GM12878 (cell line): ENCODE measurements around the gene TMEM86A. TPM values are rescaled to one million over a fixed set of nuclear protein-coding genes. Genes with fewer than 3 reads are reported as not detected.

Experiments used
- ASH2L ChIP-seq: fragments of 300-600, 200-600 bp; sonication (generic); IDR thresholded peaks from 2 replicates; pipeline ENCODE4 v1.6.1; 2017; ENCODE audit warnings: low read depth, mild to moderate bottlenecking, borderline replicate concordance
- ATF7 ChIP-seq: fragments of 450-650 bp; IDR thresholded peaks from 2 replicates; pipeline ENCODE4 v1.6.1; 2016; ENCODE audit warnings: low read depth, mild to moderate bottlenecking
- BACH1 ChIP-seq: fragments of 450-650 bp; IDR thresholded peaks from 2 replicates; pipeline ENCODE4 v1.6.1; 2017; ENCODE audit warnings: mild to moderate bottlenecking, borderline replicate concordance
- CBX5 ChIP-seq: sonication (generic); IDR thresholded peaks from 2 replicates; pipeline ENCODE4 v1.6.1; 2016; ENCODE audit warnings: low read depth, moderate library complexity, mild to moderate bottlenecking, inconsistent platforms
- CREM ChIP-seq: IDR thresholded peaks from 2 replicates; pipeline ENCODE4 v1.6.1; 2014; ENCODE audit warnings: antibody characterized with exemption, low read depth
- ESRRA ChIP-seq: IDR thresholded peaks from 2 replicates; pipeline ENCODE4 v1.6.1; 2012; ENCODE audit warnings: mild to moderate bottlenecking, low read length, improper control_type of control experiment
- ETV6 ChIP-seq, 2 experiments: fragments of 450-650 bp in 1 of 2; IDR thresholded peaks in 1 of 2; conservative IDR thresholded peaks in 1 of 2; 2 replicates each; pipeline ENCODE4 v1.6.1; 2014; ENCODE audit warnings: antibody characterized with exemption in 1 of 2, borderline replicate concordance in 1 of 2, low read depth in 1 of 2, mild to moderate bottlenecking in 1 of 2, moderate library complexity in 1 of 2
- FOXM1 ChIP-seq: IDR thresholded peaks from 2 replicates; pipeline ENCODE4 v1.6.1; 2012; ENCODE audit warnings: low read depth, mild to moderate bottlenecking, inconsistent platforms, low read length, moderate library complexity
- KLF5 ChIP-seq: fragments of 450-650 bp; IDR thresholded peaks from 2 replicates; pipeline ENCODE4 v1.6.1; 2014; ENCODE audit warnings: mild to moderate bottlenecking; ENCODE audit not compliant: partially characterized antibody
- NFYB ChIP-seq: IDR thresholded peaks from 2 replicates; pipeline ENCODE4 v1.6.1; 2011; ENCODE audit warnings: low read depth, mild to moderate bottlenecking, low read length, improper control_type of control experiment, moderate library complexity; ENCODE audit not compliant: insufficient read depth
- NR2F1 ChIP-seq: fragments of 450-650 bp; conservative IDR thresholded peaks from 2 replicates; pipeline ENCODE4 v1.6.1; 2017; ENCODE audit warnings: mild to moderate bottlenecking
- POLR2AphosphoS5 ChIP-seq: IDR thresholded peaks from 2 replicates; pipeline ENCODE4 v1.6.1; 2011; ENCODE audit warnings: mild to moderate bottlenecking, low read length, inconsistent platforms
- RAD51 ChIP-seq: fragments of 450-650 bp; IDR thresholded peaks from 2 replicates; pipeline ENCODE4 v1.6.1; 2016; ENCODE audit warnings: moderate library complexity, mild to moderate bottlenecking, inconsistent platforms
- RFX5 ChIP-seq: IDR thresholded peaks from 2 replicates; pipeline ENCODE4 v1.6.1; 2011; ENCODE audit warnings: low read depth, low read length, improper control_type of control experiment
- SMAD5 ChIP-seq: IDR thresholded peaks from 2 replicates; pipeline ENCODE4 v1.6.1; 2016; ENCODE audit warnings: antibody characterized with exemption, low read depth
- SMC3 ChIP-seq: IDR thresholded peaks from 2 replicates; pipeline ENCODE4 v1.6.1; 2011; ENCODE audit warnings: low read length, improper control_type of control experiment, borderline replicate concordance
- SUPT20H ChIP-seq: IDR thresholded peaks from 2 replicates; pipeline ENCODE4 v1.6.1; 2011; ENCODE audit warnings: low read depth, mild to moderate bottlenecking, low read length, moderate library complexity, borderline replicate concordance; ENCODE audit not compliant: control insufficient read depth
- ZNF622 ChIP-seq: fragments of 450-650 bp; IDR thresholded peaks from 2 replicates; pipeline ENCODE4 v1.6.1; 2017; ENCODE audit warnings: mild to moderate bottlenecking, inconsistent platforms
- polyA plus RNA-seq, 11 experiments: library from polyadenylated mRNA; depleted of rRNA in 4 of 11; unstranded in 6 of 11; stranded (reverse) in 5 of 11; fragments of >200 nt; fragmentation: Nextera tagmentation in 4 of 11; fragmentation: Illumina TruSeq in 1 of 11; extraction: Ambion mirVana in 4 of 11; extraction: Trizol in 1 of 11; gene quantifications; 1 replicate in 1 of 11; 2 replicates in 10 of 11; pipeline versions ENCODE4 v1.2.1 to v1.2.3, GENCODE V29; 2011 to 2016; ENCODE audit warnings: inconsistent platforms in 2 of 11, missing spikeins in 2 of 11, low read depth in 1 of 11
- total RNA-seq, 4 experiments: library from RNA; depleted of rRNA in 3 of 4; stranded (reverse); fragments of >200 nt in 3 of 4; fragmentation: Illumina TruSeq in 1 of 4; extraction: Trizol in 1 of 4; gene quantifications; 2 replicates each; pipeline versions ENCODE4 v1.2.1 to v1.2.3, GENCODE V29; 2013 to 2021
- TF ChIP-seq, protein P1 (sequence below): fragments of 450-650 bp; conservative IDR thresholded peaks from 2 replicates; pipeline ENCODE4 v1.6.1; 2017; ENCODE audit warnings: mild to moderate bottlenecking, moderate library complexity
- TF ChIP-seq, protein P2 (sequence below): fragments of 450-650 bp; IDR thresholded peaks from 2 replicates; pipeline ENCODE4 v1.6.1; 2016; ENCODE audit warnings: mild to moderate bottlenecking
- TF ChIP-seq, protein P3 (sequence below): fragments of 450-650 bp; IDR thresholded peaks from 2 replicates; pipeline ENCODE4 v1.6.1; 2014; ENCODE audit warnings: mild to moderate bottlenecking
- TF ChIP-seq, protein P4 (sequence below): fragments of 450-650 bp; IDR thresholded peaks from 2 replicates; pipeline ENCODE4 v1.6.1; 2017; ENCODE audit warnings: mild to moderate bottlenecking, low read depth, inconsistent platforms; ENCODE audit not compliant: poor library complexity, severe bottlenecking
- TF ChIP-seq, protein P5 (sequence below): fragments of 450-650 bp; IDR thresholded peaks from 2 replicates; pipeline ENCODE4 v1.6.1; 2018; ENCODE audit warnings: mild to moderate bottlenecking, low read depth, moderate library complexity; ENCODE audit not compliant: partially characterized antibody

Gene TMEM86A
- total and polyA plus RNA-seq, 10 of the 15 experiments (the other 5 are each of a cell fraction or from before 2014, with no cell fraction given), result 0.01 to 0.11 (median 0.06) TPM; not detected in 7

DNA sequence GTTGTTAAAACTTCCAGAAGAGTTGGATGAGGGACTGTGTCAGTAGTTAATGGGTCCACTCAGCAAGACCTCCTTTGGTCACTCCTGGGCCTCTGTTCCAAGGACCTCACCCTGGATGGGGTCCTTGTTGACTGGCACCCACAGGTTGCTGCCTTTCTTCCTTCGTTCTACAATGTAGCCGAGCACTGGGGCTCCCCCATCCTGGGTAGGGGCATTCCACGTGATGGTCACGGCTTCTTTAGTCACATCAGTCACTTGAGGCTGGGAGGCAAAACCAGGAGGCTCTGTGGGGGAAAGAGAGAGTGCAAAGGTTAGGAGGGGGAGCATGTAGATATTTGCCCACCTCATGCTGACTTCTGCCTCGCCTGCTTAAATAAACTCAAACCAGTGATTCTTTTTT lies 12.0 kb downstream of the TMEM86A start (continued):
- TF ChIP-seq, protein P1, sequence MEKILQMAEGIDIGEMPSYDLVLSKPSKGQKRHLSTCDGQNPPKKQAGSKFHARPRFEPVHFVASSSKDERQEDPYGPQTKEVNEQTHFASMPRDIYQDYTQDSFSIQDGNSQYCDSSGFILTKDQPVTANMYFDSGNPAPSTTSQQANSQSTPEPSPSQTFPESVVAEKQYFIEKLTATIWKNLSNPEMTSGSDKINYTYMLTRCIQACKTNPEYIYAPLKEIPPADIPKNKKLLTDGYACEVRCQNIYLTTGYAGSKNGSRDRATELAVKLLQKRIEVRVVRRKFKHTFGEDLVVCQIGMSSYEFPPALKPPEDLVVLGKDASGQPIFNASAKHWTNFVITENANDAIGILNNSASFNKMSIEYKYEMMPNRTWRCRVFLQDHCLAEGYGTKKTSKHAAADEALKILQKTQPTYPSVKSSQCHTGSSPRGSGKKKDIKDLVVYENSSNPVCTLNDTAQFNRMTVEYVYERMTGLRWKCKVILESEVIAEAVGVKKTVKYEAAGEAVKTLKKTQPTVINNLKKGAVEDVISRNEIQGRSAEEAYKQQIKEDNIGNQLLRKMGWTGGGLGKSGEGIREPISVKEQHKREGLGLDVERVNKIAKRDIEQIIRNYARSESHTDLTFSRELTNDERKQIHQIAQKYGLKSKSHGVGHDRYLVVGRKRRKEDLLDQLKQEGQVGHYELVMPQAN, result no peak
- TF ChIP-seq ASH2L (no peak), RAD51 (peak; percentile 34; the same call in 1 of the 2 replicates), SMAD5 (no peak), ESRRA (no peak), KLF5 (no peak), BACH1 (no peak), CBX5 (no peak), POLR2AphosphoS5 (no peak), FOXM1 (no peak), RFX5 (no peak), NFYB (no peak), NR2F1 (peak; percentile 68), ATF7 (no peak), ZNF622 (no peak), CREM (no peak), SMC3 (no peak), ETV6 (conservative IDR thresholded peaks at IDR 0.05 in 1 of 2, IDR thresholded peaks at IDR 0.05 in 1 of 2; ENCODE audit: borderline replicate concordance in 1 of 2, low read depth in 1 of 2) (no peak), SUPT20H (no peak)
- TF ChIP-seq, protein P2, sequence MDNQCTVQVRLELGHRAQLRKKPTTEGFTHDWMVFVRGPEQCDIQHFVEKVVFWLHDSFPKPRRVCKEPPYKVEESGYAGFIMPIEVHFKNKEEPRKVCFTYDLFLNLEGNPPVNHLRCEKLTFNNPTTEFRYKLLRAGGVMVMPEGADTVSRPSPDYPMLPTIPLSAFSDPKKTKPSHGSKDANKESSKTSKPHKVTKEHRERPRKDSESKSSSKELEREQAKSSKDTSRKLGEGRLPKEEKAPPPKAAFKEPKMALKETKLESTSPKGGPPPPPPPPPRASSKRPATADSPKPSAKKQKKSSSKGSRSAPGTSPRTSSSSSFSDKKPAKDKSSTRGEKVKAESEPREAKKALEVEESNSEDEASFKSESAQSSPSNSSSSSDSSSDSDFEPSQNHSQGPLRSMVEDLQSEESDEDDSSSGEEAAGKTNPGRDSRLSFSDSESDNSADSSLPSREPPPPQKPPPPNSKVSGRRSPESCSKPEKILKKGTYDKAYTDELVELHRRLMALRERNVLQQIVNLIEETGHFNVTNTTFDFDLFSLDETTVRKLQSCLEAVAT, result no peak
- TF ChIP-seq, protein P3, sequence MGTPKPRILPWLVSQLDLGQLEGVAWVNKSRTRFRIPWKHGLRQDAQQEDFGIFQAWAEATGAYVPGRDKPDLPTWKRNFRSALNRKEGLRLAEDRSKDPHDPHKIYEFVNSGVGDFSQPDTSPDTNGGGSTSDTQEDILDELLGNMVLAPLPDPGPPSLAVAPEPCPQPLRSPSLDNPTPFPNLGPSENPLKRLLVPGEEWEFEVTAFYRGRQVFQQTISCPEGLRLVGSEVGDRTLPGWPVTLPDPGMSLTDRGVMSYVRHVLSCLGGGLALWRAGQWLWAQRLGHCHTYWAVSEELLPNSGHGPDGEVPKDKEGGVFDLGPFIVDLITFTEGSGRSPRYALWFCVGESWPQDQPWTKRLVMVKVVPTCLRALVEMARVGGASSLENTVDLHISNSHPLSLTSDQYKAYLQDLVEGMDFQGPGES, result no peak
- TF ChIP-seq, protein P4, sequence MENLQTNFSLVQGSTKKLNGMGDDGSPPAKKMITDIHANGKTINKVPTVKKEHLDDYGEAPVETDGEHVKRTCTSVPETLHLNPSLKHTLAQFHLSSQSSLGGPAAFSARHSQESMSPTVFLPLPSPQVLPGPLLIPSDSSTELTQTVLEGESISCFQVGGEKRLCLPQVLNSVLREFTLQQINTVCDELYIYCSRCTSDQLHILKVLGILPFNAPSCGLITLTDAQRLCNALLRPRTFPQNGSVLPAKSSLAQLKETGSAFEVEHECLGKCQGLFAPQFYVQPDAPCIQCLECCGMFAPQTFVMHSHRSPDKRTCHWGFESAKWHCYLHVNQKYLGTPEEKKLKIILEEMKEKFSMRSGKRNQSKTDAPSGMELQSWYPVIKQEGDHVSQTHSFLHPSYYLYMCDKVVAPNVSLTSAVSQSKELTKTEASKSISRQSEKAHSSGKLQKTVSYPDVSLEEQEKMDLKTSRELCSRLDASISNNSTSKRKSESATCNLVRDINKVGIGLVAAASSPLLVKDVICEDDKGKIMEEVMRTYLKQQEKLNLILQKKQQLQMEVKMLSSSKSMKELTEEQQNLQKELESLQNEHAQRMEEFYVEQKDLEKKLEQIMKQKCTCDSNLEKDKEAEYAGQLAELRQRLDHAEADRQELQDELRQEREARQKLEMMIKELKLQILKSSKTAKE, result no peak
- TF ChIP-seq, protein P5, sequence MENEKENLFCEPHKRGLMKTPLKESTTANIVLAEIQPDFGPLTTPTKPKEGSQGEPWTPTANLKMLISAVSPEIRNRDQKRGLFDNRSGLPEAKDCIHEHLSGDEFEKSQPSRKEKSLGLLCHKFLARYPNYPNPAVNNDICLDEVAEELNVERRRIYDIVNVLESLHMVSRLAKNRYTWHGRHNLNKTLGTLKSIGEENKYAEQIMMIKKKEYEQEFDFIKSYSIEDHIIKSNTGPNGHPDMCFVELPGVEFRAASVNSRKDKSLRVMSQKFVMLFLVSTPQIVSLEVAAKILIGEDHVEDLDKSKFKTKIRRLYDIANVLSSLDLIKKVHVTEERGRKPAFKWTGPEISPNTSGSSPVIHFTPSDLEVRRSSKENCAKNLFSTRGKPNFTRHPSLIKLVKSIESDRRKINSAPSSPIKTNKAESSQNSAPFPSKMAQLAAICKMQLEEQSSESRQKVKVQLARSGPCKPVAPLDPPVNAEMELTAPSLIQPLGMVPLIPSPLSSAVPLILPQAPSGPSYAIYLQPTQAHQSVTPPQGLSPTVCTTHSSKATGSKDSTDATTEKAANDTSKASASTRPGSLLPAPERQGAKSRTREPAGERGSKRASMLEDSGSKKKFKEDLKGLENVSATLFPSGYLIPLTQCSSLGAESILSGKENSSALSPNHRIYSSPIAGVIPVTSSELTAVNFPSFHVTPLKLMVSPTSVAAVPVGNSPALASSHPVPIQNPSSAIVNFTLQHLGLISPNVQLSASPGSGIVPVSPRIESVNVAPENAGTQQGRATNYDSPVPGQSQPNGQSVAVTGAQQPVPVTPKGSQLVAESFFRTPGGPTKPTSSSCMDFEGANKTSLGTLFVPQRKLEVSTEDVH, result no peak
